ENCODE results near the gene TOMM22. TPM values are rescaled to one million over a fixed set of nuclear protein-coding genes. Genes with fewer than 3 reads are reported as not detected.

Gene TOMM22
- total RNA-seq, 2 experiments from 2014 or later = 193 to 211 TPM

GRCh38 chr22:38731703-38732161 lies 50.0 kb downstream of the TOMM22 start:
- Mint-ChIP-seq H3K9me3 (no peaks in the 10 kb centered on the region), H3K27me3 (no peaks in the 10 kb centered on the region), H3K36me3 (peaks cover 18% of the 10 kb centered on the region), H3K4me1 (peaks cover 33% of the 10 kb centered on the region), H3K27ac (peak overlapping the region; percentile 22), H3K4me3 (no peak overlapping the region)
- DNase-seq = no peak

GRCh38 chr22:38732251-38732815 lies 50.6 kb downstream of the TOMM22 start:
- Mint-ChIP-seq H3K27me3 (no peaks in the 10 kb centered on the region), H3K9me3 (no peaks in the 10 kb centered on the region), H3K36me3 (peaks cover 19% of the 10 kb centered on the region), H3K4me1 (peaks cover 37% of the 10 kb centered on the region), H3K4me3 (no peak overlapping the region), H3K27ac (peak overlapping the region; percentile 22)
- DNase-seq = no peak

GRCh38 chr22:38733329-38733723 lies 51.6 kb downstream of the TOMM22 start:
- peaks cover 47% of the 10 kb centered on the region for H3K4me1 Mint-ChIP-seq
- H3K9me3 Mint-ChIP-seq = no peaks in the 10 kb centered on the region
- peak overlapping the region; percentile 72 for H3K27ac Mint-ChIP-seq
- DNase-seq = peak; percentile 53
- no peak overlapping the region for H3K4me3 Mint-ChIP-seq
- H3K36me3 Mint-ChIP-seq = peaks cover 21% of the 10 kb centered on the region
- no peaks in the 10 kb centered on the region for H3K27me3 Mint-ChIP-seq

- peaks cover 48% of the 10 kb centered on the region for H3K4me1 Mint-ChIP-seq
Observed at GRCh38 chr22:38733724-38734381, 52.1 kb downstream of the TOMM22 start.

GRCh38 chr22:38734421-38735100 lies 52.8 kb downstream of the TOMM22 start:
- Mint-ChIP-seq H3K4me1 (peaks cover 48% of the 10 kb centered on the region), H3K27ac (peak overlapping the region; percentile 72), H3K4me3 (peak overlapping the region; percentile 0), H3K27me3 (no peaks in the 10 kb centered on the region), H3K9me3 (no peaks in the 10 kb centered on the region), H3K36me3 (peaks cover 21% of the 10 kb centered on the region)
- DNase-seq = no peak

More at GRCh38 chr22:38733724-38734381, 52.1 kb downstream of the TOMM22 start:
- H3K36me3 Mint-ChIP-seq = peaks cover 21% of the 10 kb centered on the region
- DNase-seq = no peak
- H3K27ac Mint-ChIP-seq = peak overlapping the region; percentile 72
- H3K27me3 Mint-ChIP-seq = no peaks in the 10 kb centered on the region
- H3K9me3 Mint-ChIP-seq = no peaks in the 10 kb centered on the region
- H3K4me3 Mint-ChIP-seq = no peak overlapping the region

Other genes starting within 250 kb of the TOMM22 start
- not detected for gene KCNJ4, start 226.8 kb upstream of the TOMM22 start, total RNA-seq
- 1 to 10 TPM in 1 of 2 experiments, under 1 TPM in 1; 0.72 to 1.3 TPM for gene KDELR3, start 213.9 kb upstream of the TOMM22 start, total RNA-seq
- gene DDX17, start 175.6 kb upstream of the TOMM22 start, total RNA-seq = 100 to 1,000 TPM; 254 to 256 TPM
- 10 to 100 TPM; 12.9 to 14.5 TPM for gene DMC1, start 111.8 kb upstream of the TOMM22 start, total RNA-seq
- under 1 TPM; 0.35 to 0.50 TPM for gene FAM227A, start 25.6 kb upstream of the TOMM22 start, total RNA-seq
- 10 to 100 TPM; 11.5 to 11.9 TPM for gene CBY1, start 25.3 kb upstream of the TOMM22 start, total RNA-seq
- gene JOSD1, start 19.0 kb downstream of the TOMM22 start, total RNA-seq = 10 to 100 TPM; 79.4 to 83.7 TPM
- gene GTPBP1, start 24.0 kb downstream of the TOMM22 start, total RNA-seq = 10 to 100 TPM; 82.4 TPM
- gene SUN2, start 74.0 kb downstream of the TOMM22 start, total RNA-seq = 10 to 100 TPM; 72.3 to 74.2 TPM
- 1 to 10 TPM; 6.7 to 7.4 TPM for gene DNAL4, start 112.2 kb downstream of the TOMM22 start, total RNA-seq
- gene NPTXR, start 162.1 kb downstream of the TOMM22 start, total RNA-seq = under 1 TPM; 0.85 to 0.88 TPM
- gene CBX6, start 190.3 kb downstream of the TOMM22 start, total RNA-seq = 100 to 1,000 TPM; 141 TPM

Measured in activated naive CD8-positive, alpha-beta T cell treated with anti-CD3 and anti-CD28 coated beads for 36 hours (primary cell).